Peyer's patch (tissue), 4 donors: ENCODE data around the gene MT1B. TPM values are rescaled to one million over a fixed set of nuclear protein-coding genes. Genes with fewer than 3 reads are reported as not detected.

ENCODE experiments used
- DNase-seq, 3 donors: peaks; one replicate each; pipeline ENCODE4 v3.0.0-alpha.2; 2017 to 2019
- H3K27ac ChIP-seq, 4 donors: fragments of 200-600 bp; sonication (generic); one replicate each; pipeline ENCODE4 v1.5.1; 2016 to 2019
- H3K27me3 ChIP-seq, 2 donors: fragments of 200-600 bp; sonication (generic); one replicate each; pipeline ENCODE4 v1.5.1; 2019
- H3K36me3 ChIP-seq, 3 donors: fragments of 200-600 bp; sonication (generic); one replicate each; pipeline ENCODE4 v1.5.1; 2016 to 2019
- H3K4me1 ChIP-seq, 4 donors: fragments of 200-600 bp; sonication (generic); one replicate each; pipeline ENCODE4 v1.5.1; 2016 to 2019
- H3K4me3 ChIP-seq, 4 donors: fragments of 200-600 bp; sonication (generic); 1 replicate in 3 of 4; 2 replicates in 1 of 4; pipeline ENCODE4 v1.5.1; 2016 to 2019; ENCODE audit warnings: mild to moderate bottlenecking in 1 of 4
- H3K9me3 ChIP-seq, 4 donors: fragments of 200-600 bp; sonication (generic); one replicate each; pipeline ENCODE4 v1.5.1; 2016 to 2019; ENCODE audit warnings: mild to moderate bottlenecking in 1 of 4
- CTCF ChIP-seq, 6 experiments: fragments of 450-650 bp in 4 of 6; fragments of 200-600 bp in 2 of 6; sonication (generic) in 1 of 6; IDR thresholded peaks; one replicate each; pipeline ENCODE4 v1.5.1; 2017 to 2019; ENCODE audit warnings: antibody characterized with exemption in 6 of 6, mild to moderate bottlenecking in 3 of 6, moderate library complexity in 1 of 6
- POLR2A ChIP-seq, 2 donors: fragments of 450-650 bp; IDR thresholded peaks; one replicate each; pipeline ENCODE4 v1.5.1; 2017; ENCODE audit warnings: antibody characterized with exemption in 2 of 2, mild to moderate bottlenecking in 2 of 2, moderate library complexity in 2 of 2
- total RNA-seq, 4 donors: library from RNA; depleted of rRNA; stranded (reverse); fragments of >200 nt; gene quantifications; one replicate each; pipeline ENCODE4 v1.1.0, GENCODE V29; 2016

Gene MT1B
- total RNA-seq, 4 donors from 2014 or later: 39.3 TPM; not detected in 3

- H3K4me1 ChIP-seq: no peaks in the 10 kb centered on the region
- H3K27me3 ChIP-seq: no peaks in the 10 kb centered on the region
- no peaks in the 10 kb centered on the region for H3K36me3 ChIP-seq
- DNase-seq: peak in 2 of 3 donors; percentile 63 to 73
- H3K9me3 ChIP-seq: peaks cover 0 to 2% (median 0%) of the 10 kb centered on the region in 4 donors
- H3K4me3 ChIP-seq: no peak overlapping the region
- H3K27ac ChIP-seq: no peak overlapping the region
- TF ChIP-seq POLR2A (IDR thresholded peaks at IDR 0.05) (no peak), CTCF (IDR thresholded peaks at IDR 0.05) (no peak)
Measured at GRCh38 chr16:56691885-56692284, 40.2 kb downstream of the MT1B start.

- H3K4me3 ChIP-seq: no peak overlapping the region
- no peak for DNase-seq
- no peaks in the 10 kb centered on the region for H3K36me3 ChIP-seq
- no peaks in the 10 kb centered on the region for H3K4me1 ChIP-seq
- no peak overlapping the region for H3K27ac ChIP-seq
- no peak for TF ChIP-seq POLR2A (IDR thresholded peaks at IDR 0.05)
- no peaks in the 10 kb centered on the region for H3K27me3 ChIP-seq
- H3K9me3 ChIP-seq: no peaks in the 10 kb centered on the region
Measured at GRCh38 chr16:56695246-56695645, 43.6 kb downstream of the MT1B start.

- Histone ChIP-seq H3K27me3 (no peaks in the 10 kb centered on the region), H3K36me3 (no peaks in the 10 kb centered on the region), H3K9me3 (no peaks in the 10 kb centered on the region), H3K4me3 (no peak overlapping the region), H3K4me1 (no peaks in the 10 kb centered on the region), H3K27ac (no peak overlapping the region)
- no peak for DNase-seq
- TF ChIP-seq POLR2A (IDR thresholded peaks at IDR 0.05) (no peak), CTCF (IDR thresholded peaks at IDR 0.05) (no peak)
Measured at GRCh38 chr16:56697456-56698155, 45.9 kb downstream of the MT1B start.

GRCh38 chr16:56700195-56700594, 48.5 kb downstream of the MT1B start:
- H3K27me3 ChIP-seq: no peaks in the 10 kb centered on the region
- TF ChIP-seq CTCF (IDR thresholded peaks at IDR 0.05): no peak
- TF ChIP-seq POLR2A (IDR thresholded peaks at IDR 0.05): no peak
- H3K27ac ChIP-seq: no peak overlapping the region
- H3K9me3 ChIP-seq: no peaks in the 10 kb centered on the region
- H3K4me1 ChIP-seq: no peaks in the 10 kb centered on the region
- no peak overlapping the region for H3K4me3 ChIP-seq
- DNase-seq: no peak
- no peaks in the 10 kb centered on the region for H3K36me3 ChIP-seq

- Histone ChIP-seq H3K27ac (no peak overlapping the region), H3K4me3 (no peak overlapping the region), H3K4me1 (no peaks in the 10 kb centered on the region), H3K36me3 (no peaks in the 10 kb centered on the region), H3K27me3 (no peaks in the 10 kb centered on the region), H3K9me3 (no peaks in the 10 kb centered on the region)
- TF ChIP-seq POLR2A (IDR thresholded peaks at IDR 0.05) (no peak), CTCF (IDR thresholded peaks at IDR 0.05) (no peak)
- DNase-seq: no peak
Measured at GRCh38 chr16:56700631-56701030, 48.9 kb downstream of the MT1B start.

- H3K9me3 ChIP-seq: no peaks in the 10 kb centered on the region
- no peaks in the 10 kb centered on the region for H3K36me3 ChIP-seq
- DNase-seq: no peak
- TF ChIP-seq CTCF (IDR thresholded peaks at IDR 0.05): no peak
- no peak for TF ChIP-seq POLR2A (IDR thresholded peaks at IDR 0.05)
- H3K27me3 ChIP-seq: no peaks in the 10 kb centered on the region
- no peak overlapping the region for H3K4me3 ChIP-seq
- no peaks in the 10 kb centered on the region for H3K4me1 ChIP-seq
- no peak overlapping the region for H3K27ac ChIP-seq
Measured at GRCh38 chr16:56701534-56701933, 49.8 kb downstream of the MT1B start.

Other genes starting within 250 kb of the MT1B start
- gene AMFR, start 226.3 kb upstream of the MT1B start, total RNA-seq: 100 to 1,000 TPM; 149 to 265 (median 170) TPM
- gene NUDT21, start 200.6 kb upstream of the MT1B start, total RNA-seq: 10 to 100 TPM; 26.1 to 43.6 (median 34.2) TPM
- gene OGFOD1, start 200.3 kb upstream of the MT1B start, total RNA-seq: 10 to 100 TPM; 11.0 to 47.9 (median 18.0) TPM
- gene BBS2, start 131.9 kb upstream of the MT1B start, total RNA-seq: 10 to 100 TPM; 22.9 to 66.0 (median 39.6) TPM
- gene MT4, start 86.8 kb upstream of the MT1B start, total RNA-seq: not detected
- not detected for gene MT3, start 62.4 kb upstream of the MT1B start, total RNA-seq
- 1,000 to 10,000 TPM in 1 of 4 donors, 100 to 1,000 TPM in 1, 10 to 100 TPM in 2; 33.2 to 1,072 (median 216) TPM for gene MT2A, start 43.3 kb upstream of the MT1B start, total RNA-seq
- 1,000 to 10,000 TPM in 1 of 4 donors, 100 to 1,000 TPM in 1, 10 to 100 TPM in 2; 53.9 to 2,225 (median 195) TPM for gene MT1E, start 26.1 kb upstream of the MT1B start, total RNA-seq
- 100 to 1,000 TPM in 1 of 4 donors, 10 to 100 TPM in 1, 1 to 10 TPM in 2; 3.5 to 252 (median 11.3) TPM for gene MT1M, start 19.2 kb upstream of the MT1B start, total RNA-seq
- 100 to 1,000 TPM in 1 of 4 donors, not detected in 3; 102 TPM for gene MT1A, start 13.2 kb upstream of the MT1B start, total RNA-seq
- gene MT1F, start 6.1 kb downstream of the MT1B start, total RNA-seq: 100 to 1,000 TPM in 1 of 4 donors, 10 to 100 TPM in 2, 1 to 10 TPM in 1; 8.0 to 310 (median 44.1) TPM
- gene MT1G, start 16.2 kb downstream of the MT1B start, total RNA-seq: 1,000 to 10,000 TPM in 1 of 4 donors, 100 to 1,000 TPM in 2, 10 to 100 TPM in 1; 17.8 to 5,605 (median 130) TPM
- 1,000 to 10,000 TPM in 1 of 4 donors, 10 to 100 TPM in 1, 1 to 10 TPM in 1, not detected in 1; 5.8 to 2,098 (median 30.1) TPM for gene MT1H, start 17.9 kb downstream of the MT1B start, total RNA-seq
- gene MT1X, start 30.6 kb downstream of the MT1B start, total RNA-seq: 1,000 to 10,000 TPM in 1 of 4 donors, 100 to 1,000 TPM in 3; 121 to 1,155 (median 305) TPM
- 100 to 1,000 TPM in 1 of 4 donors, 10 to 100 TPM in 3; 27.3 to 195 (median 31.4) TPM for gene NUP93, start 78.2 kb downstream of the MT1B start, total RNA-seq
- not detected for gene SLC12A3, start 213.3 kb downstream of the MT1B start, total RNA-seq